ENCODE data around the gene ADGRA1. TPM values are rescaled to one million over a fixed set of nuclear protein-coding genes. Genes with fewer than 3 reads are reported as not detected.

Gene ADGRA1
- total RNA-seq, 1 donor: not detected

GRCh38 chr10:133130602-133131001 lies 42.9 kb downstream of the ADGRA1 start:
- no peak for TF ChIP-seq CTCF (IDR thresholded peaks at IDR 0.05; ENCODE audit: insufficient read depth, low read length)
- DNase-seq (ENCODE audit: low read depth): no peak
- no peak overlapping the region for H3K4me3 ChIP-seq (ENCODE audit: low read depth, low read length)

GRCh38 chr10:133131053-133131452 lies 43.3 kb downstream of the ADGRA1 start:
- no peak overlapping the region for H3K4me3 ChIP-seq (ENCODE audit: low read depth, low read length)
- DNase-seq (ENCODE audit: low read depth): no peak
- TF ChIP-seq CTCF (IDR thresholded peaks at IDR 0.05; ENCODE audit: insufficient read depth, low read length): no peak

- no peak for DNase-seq (ENCODE audit: low read depth)
- no peak for TF ChIP-seq CTCF (IDR thresholded peaks at IDR 0.05; ENCODE audit: insufficient read depth, low read length)
- H3K4me3 ChIP-seq (ENCODE audit: low read depth, low read length): no peak overlapping the region
These were observed 44.2 kb downstream of the ADGRA1 start for GRCh38 chr10:133131734-133132472.

GRCh38 chr10:133132473-133133291 lies 45.0 kb downstream of the ADGRA1 start:
- DNase-seq (ENCODE audit: low read depth): no peak
- no peak for TF ChIP-seq CTCF (IDR thresholded peaks at IDR 0.05; ENCODE audit: insufficient read depth, low read length)
- H3K4me3 ChIP-seq (ENCODE audit: low read depth, low read length): no peak overlapping the region

GRCh38 chr10:133133471-133134231 lies 45.9 kb downstream of the ADGRA1 start:
- TF ChIP-seq CTCF (IDR thresholded peaks at IDR 0.05; ENCODE audit: insufficient read depth, low read length): no peak
- no peak for DNase-seq (ENCODE audit: low read depth)
- no peak overlapping the region for H3K4me3 ChIP-seq (ENCODE audit: low read depth, low read length)

- no peak for TF ChIP-seq CTCF (IDR thresholded peaks at IDR 0.05; ENCODE audit: insufficient read depth, low read length)
- no peak for DNase-seq (ENCODE audit: low read depth)
- H3K4me3 ChIP-seq (ENCODE audit: low read depth, low read length): no peak overlapping the region
These were observed 46.8 kb downstream of the ADGRA1 start for GRCh38 chr10:133134411-133135115.
